Skeletal muscle tissue (tissue), 4 donors: ENCODE data around the gene MBD5. TPM values are rescaled to one million over a fixed set of nuclear protein-coding genes. Genes with fewer than 3 reads are reported as not detected.

ENCODE experiments used
- H3K27ac ChIP-seq: one replicate; pipeline ENCODE4 v1.7.0; 2013; ENCODE audit warnings: mild to moderate bottlenecking, low read depth, low read length, inconsistent platforms
- H3K27me3 ChIP-seq, 3 donors: one replicate each; pipeline ENCODE4 v1.7.0; 2013; ENCODE audit warnings: low read length in 3 of 3; ENCODE audit not compliant: control insufficient read depth in 3 of 3, insufficient read depth in 3 of 3
- H3K36me3 ChIP-seq, 3 donors: one replicate each; pipeline ENCODE4 v1.7.0; 2013; ENCODE audit warnings: low read length in 3 of 3; ENCODE audit not compliant: control insufficient read depth in 3 of 3, insufficient read depth in 3 of 3
- H3K4me1 ChIP-seq, 3 donors: one replicate each; pipeline ENCODE4 v1.7.0; 2013; ENCODE audit warnings: low read length in 3 of 3, mild to moderate bottlenecking in 3 of 3; ENCODE audit not compliant: control insufficient read depth in 3 of 3, insufficient read depth in 3 of 3
- H3K4me3 ChIP-seq, 3 donors: one replicate each; pipeline ENCODE4 v1.7.0; 2013; ENCODE audit warnings: low read length in 3 of 3
- H3K9ac ChIP-seq, 3 donors: one replicate each; pipeline ENCODE4 v1.7.0; 2013; ENCODE audit warnings: low read length in 3 of 3, mild to moderate bottlenecking in 3 of 3, moderate library complexity in 2 of 3, low read depth in 1 of 3
- H3K9me3 ChIP-seq, 3 donors: one replicate each; pipeline ENCODE4 v1.7.0; 2013; ENCODE audit warnings: low read length in 3 of 3; ENCODE audit not compliant: control insufficient read depth in 3 of 3
- total RNA-seq: library from RNA; depleted of rRNA; stranded (reverse); fragments of >200 nt; gene quantifications from one replicate; pipeline ENCODE4 v1.2.3, GENCODE V29; 2014
- donor health status: Osteomylitis.

MBD5 gene
- total RNA-seq, 1 donor from 2014 or later, result 30.8 TPM

DNA sequence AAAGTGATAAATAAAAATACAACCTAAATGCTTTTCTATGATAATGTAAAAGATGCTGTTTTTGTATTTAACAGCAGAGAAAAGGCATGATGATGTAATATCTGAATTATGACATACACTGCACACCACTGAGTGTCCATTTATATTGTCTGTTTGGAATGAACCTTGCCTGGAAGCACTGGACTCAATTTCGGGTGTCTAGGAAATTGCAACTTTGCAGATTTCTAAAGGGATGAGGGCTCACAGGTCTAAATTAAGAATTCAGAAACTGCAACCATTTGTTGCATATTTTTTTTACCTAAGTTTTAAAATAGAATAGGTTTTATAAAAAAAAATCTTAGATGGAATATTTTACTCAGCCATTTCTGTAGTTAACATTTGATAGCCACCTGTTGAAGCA, 492.5 kb downstream of the MBD5 start:
- Histone ChIP-seq H3K9ac (no peak overlapping the region), H3K4me1 (no peaks in the 10 kb centered on the region)

DNA sequence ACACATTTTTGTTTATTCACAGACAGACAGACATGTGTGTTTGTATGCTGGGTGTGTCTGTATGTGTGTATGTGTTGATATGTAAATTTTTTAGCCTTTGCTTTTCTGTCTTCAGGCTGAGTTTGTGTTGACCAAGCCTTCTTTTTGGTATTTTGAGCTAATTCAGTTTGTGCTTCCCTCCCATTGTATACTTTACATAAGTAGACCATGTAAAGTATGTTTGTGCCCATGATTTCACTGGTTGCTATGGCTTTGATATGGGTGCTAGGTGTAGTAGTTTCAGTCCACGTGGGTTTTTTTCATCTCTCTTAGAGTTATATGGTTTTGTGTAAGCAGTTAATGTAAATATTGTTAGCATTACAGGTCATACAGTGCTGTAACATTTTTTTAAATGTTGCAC, 494.2 kb downstream of the MBD5 start:
- H3K9ac ChIP-seq, result no peak overlapping the region
- H3K36me3 ChIP-seq, result peaks cover 0 to 4% (median 0%) of the 10 kb centered on the region in 3 donors
- no peaks in the 10 kb centered on the region for H3K9me3 ChIP-seq
- H3K4me3 ChIP-seq, result no peak overlapping the region
- H3K27ac ChIP-seq, result no peak overlapping the region
- no peaks in the 10 kb centered on the region for H3K4me1 ChIP-seq
- H3K27me3 ChIP-seq, result no peaks in the 10 kb centered on the region

More for the DNA sequence above, 492.5 kb downstream of the MBD5 start:
- Histone ChIP-seq H3K9me3 (no peaks in the 10 kb centered on the region), H3K27me3 (no peaks in the 10 kb centered on the region), H3K4me3 (no peak overlapping the region), H3K27ac (no peak overlapping the region), H3K36me3 (peaks cover 0 to 4% (median 0%) of the 10 kb centered on the region in 3 donors)

DNA sequence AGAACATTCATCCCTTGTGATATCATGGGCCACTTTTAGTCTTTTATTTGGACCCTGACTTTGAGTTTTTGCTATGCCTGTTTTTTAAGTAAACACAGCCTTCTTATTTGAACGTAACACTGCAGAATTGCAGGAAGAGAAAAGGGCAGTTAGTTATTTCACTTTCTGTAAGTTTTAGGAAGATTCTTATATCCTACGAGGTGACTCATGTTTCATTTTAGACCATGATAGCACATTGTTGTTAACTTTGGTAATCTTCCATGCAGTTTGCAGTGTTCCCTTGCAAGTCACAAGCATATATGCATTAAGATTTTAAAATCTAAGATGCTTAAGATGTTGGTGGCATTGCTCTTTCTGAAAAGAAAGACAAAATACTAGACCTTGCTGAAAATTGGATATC, 495.1 kb downstream of the MBD5 start:
- no peaks in the 10 kb centered on the region for H3K4me1 ChIP-seq
- no peak overlapping the region for H3K4me3 ChIP-seq
- no peaks in the 10 kb centered on the region for H3K27me3 ChIP-seq
- no peaks in the 10 kb centered on the region for H3K9me3 ChIP-seq
- H3K9ac ChIP-seq, result no peak overlapping the region
- H3K27ac ChIP-seq, result no peak overlapping the region
- H3K36me3 ChIP-seq, result peaks cover 0 to 4% (median 0%) of the 10 kb centered on the region in 3 donors

DNA sequence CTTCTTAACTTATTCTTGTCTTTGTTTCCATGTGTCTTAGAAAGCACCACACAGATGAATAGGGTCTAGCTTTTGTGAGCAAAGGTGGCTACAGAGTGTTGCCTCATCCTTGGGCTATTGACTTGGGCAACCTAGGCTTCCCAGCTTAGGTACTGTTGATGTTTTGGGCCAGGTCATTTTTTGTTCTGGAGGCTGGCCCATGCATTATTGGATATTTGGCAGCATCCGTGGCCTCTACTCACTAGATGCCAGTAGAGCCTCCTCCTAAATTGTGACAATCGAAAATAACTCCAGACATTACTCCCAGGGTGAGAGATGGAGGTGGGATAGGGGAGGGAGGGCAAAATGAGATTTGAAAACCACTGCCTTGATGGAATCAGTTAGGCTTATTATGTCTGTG, 496.4 kb downstream of the MBD5 start:
- Histone ChIP-seq H3K36me3 (peaks cover 0 to 2% (median 0%) of the 10 kb centered on the region in 3 donors), H3K4me1 (no peaks in the 10 kb centered on the region), H3K9ac (no peak overlapping the region), H3K27me3 (no peaks in the 10 kb centered on the region), H3K4me3 (no peak overlapping the region), H3K9me3 (no peaks in the 10 kb centered on the region), H3K27ac (no peak overlapping the region)

DNA sequence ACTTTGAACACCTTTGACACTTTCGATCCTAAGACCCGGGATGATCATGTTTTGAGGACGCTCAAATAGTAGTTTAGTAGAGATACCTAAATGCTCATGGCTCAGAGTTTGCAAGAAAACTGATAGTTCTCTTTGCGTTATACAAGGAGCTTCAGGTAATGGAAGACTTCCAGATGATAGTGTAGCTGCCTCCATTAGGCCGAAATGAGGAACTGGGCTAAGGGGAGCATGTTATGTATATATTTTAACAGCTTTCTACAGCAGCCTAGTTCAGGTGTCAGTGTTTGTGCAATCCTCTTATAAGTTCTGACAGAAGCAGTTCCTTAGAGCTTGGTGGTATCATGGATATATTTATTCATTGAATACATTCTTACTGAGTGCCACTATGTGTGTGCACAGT, 496.9 kb downstream of the MBD5 start:
- H3K4me1 ChIP-seq, result no peaks in the 10 kb centered on the region
- no peaks in the 10 kb centered on the region for H3K9me3 ChIP-seq
- H3K27ac ChIP-seq, result no peak overlapping the region
- H3K27me3 ChIP-seq, result no peaks in the 10 kb centered on the region
- no peak overlapping the region for H3K9ac ChIP-seq
- H3K36me3 ChIP-seq, result peaks cover 0 to under 1% (median 0%) of the 10 kb centered on the region in 3 donors
- H3K4me3 ChIP-seq, result no peak overlapping the region

DNA sequence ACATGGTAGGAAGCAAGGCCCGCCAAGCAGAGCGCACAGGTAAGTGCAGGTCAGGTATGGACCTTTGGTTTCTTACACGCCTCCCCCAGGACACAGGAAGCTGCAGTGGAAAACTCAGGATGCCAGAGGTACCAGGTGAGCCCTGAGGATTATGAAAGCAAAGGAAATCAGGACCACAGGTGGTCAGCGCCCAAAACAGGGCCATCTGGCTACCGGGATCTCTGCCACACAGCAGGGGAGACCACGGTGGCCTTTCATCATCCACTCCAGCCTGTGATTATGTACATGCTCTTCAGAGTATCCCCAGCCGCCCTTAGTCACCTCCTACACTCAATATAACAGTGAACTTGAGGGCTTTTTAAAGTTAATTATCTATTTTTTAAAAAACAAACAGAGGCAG, 498.1 kb downstream of the MBD5 start:
- H3K4me3 ChIP-seq, result no peak overlapping the region
- H3K27me3 ChIP-seq, result no peaks in the 10 kb centered on the region
- H3K27ac ChIP-seq, result no peak overlapping the region
- H3K9me3 ChIP-seq, result no peaks in the 10 kb centered on the region
- no peaks in the 10 kb centered on the region for H3K4me1 ChIP-seq
- no peak overlapping the region for H3K9ac ChIP-seq
- H3K36me3 ChIP-seq, result no peaks in the 10 kb centered on the region

DNA sequence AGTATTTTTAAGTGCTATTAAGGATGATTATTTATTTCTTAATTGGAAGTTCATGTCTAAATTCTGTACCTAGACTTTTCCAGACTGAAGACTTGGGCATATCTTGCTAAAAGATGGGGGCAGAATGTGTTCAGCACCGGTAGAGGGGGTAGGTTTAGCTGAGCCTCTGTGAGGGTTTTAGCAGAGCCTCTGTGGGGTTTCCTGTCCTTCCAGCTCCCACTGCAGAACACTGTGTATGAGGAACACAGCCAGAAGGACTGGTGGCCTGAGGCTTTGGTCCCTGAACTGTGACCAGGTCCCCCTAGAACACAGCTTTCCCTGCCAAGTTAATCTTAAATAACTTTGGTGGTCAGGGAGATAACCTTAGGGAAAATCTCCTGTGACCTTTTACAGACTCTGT, 500.3 kb downstream of the MBD5 start:
- no peaks in the 10 kb centered on the region for H3K36me3 ChIP-seq
- no peaks in the 10 kb centered on the region for H3K27me3 ChIP-seq
- no peaks in the 10 kb centered on the region for H3K4me1 ChIP-seq
- H3K9me3 ChIP-seq, result no peaks in the 10 kb centered on the region
- H3K27ac ChIP-seq, result no peak overlapping the region
- no peak overlapping the region for H3K4me3 ChIP-seq
- H3K9ac ChIP-seq, result no peak overlapping the region

DNA sequence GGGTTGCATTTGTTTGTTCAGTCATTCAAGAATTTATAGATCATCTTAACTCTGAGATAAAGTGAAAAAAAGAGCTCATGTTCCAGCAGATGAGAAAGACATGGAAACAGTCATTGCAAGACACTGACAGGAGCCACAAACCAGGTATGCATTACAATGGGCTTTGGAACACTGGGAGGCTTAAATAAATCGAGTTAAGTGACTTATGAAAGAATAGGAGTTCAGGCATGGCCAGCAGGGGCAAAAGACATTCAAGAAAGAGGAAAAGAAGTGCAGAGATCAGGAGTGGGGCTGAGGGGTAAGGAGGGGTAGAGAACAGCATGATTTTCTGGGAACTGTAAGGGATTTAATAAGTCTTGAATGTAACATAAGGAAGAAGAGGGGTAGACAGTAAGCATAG, 502.4 kb downstream of the MBD5 start:
- Histone ChIP-seq H3K9me3 (no peaks in the 10 kb centered on the region), H3K36me3 (no peaks in the 10 kb centered on the region), H3K27ac (no peak overlapping the region), H3K4me3 (no peak overlapping the region), H3K9ac (no peak overlapping the region), H3K4me1 (no peaks in the 10 kb centered on the region), H3K27me3 (no peaks in the 10 kb centered on the region)

DNA sequence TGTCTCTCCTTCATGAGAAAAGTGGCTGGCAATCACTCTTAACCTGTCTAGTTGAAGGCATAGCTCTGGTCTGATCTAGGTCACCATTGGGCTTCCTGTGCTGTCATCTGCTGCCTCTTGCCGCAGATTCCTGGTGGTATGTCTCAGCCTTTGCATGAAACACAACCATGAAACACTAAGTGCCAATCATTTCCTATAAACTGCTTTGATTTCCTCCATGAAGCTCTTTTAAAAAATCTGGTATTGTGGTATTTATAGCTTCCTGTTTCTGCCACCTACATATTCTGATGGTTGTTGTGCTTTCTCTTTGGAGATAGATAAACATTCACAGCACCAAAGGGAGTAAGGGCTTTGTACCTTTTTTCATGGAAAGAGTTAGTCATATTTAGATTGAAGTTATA, 503.6 kb downstream of the MBD5 start:
- no peak overlapping the region for H3K4me3 ChIP-seq
- no peaks in the 10 kb centered on the region for H3K4me1 ChIP-seq
- H3K9me3 ChIP-seq, result no peaks in the 10 kb centered on the region
- H3K27ac ChIP-seq, result no peak overlapping the region
- H3K36me3 ChIP-seq, result no peaks in the 10 kb centered on the region
- H3K27me3 ChIP-seq, result no peaks in the 10 kb centered on the region
- H3K9ac ChIP-seq, result no peak overlapping the region

DNA sequence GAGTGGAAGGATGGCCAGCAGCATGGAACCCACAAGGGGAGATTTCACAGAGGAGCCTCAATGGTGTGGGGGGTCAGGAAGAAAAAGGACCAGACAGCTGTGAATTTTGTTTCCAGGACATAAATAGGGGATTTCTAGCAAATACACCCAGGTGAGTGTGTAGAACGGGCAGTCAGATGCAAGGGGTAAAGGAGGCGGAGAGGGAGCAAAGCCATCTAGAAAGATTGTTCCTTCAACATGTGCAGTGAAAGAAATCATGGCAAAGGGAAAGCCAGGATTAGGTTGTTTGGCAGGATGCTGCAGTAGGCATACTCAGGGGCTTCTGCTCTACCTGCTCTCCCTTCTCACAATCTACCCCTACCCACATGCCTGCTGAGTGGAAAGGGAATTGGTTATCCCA, 504.2 kb downstream of the MBD5 start:
- H3K4me3 ChIP-seq, result no peak overlapping the region

More for the DNA sequence above, 504.2 kb downstream of the MBD5 start:
- H3K9me3 ChIP-seq, result no peaks in the 10 kb centered on the region
- H3K36me3 ChIP-seq, result no peaks in the 10 kb centered on the region
- H3K27ac ChIP-seq, result no peak overlapping the region
- H3K4me1 ChIP-seq, result no peaks in the 10 kb centered on the region
- H3K9ac ChIP-seq, result no peak overlapping the region
- peaks cover 0 to 3% (median 0%) of the 10 kb centered on the region in 3 donors for H3K27me3 ChIP-seq
